Activated CD4-positive, alpha-beta T cell treated with anti-CD3 and anti-CD28 coated beads for 24 hours (primary cell): ENCODE data around the gene PTPN3.
"Not testable (repeated sequence)": the region's sequence is repeated elsewhere in the genome, so short reads cannot be mapped to it uniquely, and the experiment has no call there.

Experiments
- DNase-seq, 2 donors: peaks; one replicate each; pipeline ENCODE4 v3.0.0-alpha.2; 2020; ENCODE audit warnings: low read depth in 2 of 2

Gene PTPN3, protein sequence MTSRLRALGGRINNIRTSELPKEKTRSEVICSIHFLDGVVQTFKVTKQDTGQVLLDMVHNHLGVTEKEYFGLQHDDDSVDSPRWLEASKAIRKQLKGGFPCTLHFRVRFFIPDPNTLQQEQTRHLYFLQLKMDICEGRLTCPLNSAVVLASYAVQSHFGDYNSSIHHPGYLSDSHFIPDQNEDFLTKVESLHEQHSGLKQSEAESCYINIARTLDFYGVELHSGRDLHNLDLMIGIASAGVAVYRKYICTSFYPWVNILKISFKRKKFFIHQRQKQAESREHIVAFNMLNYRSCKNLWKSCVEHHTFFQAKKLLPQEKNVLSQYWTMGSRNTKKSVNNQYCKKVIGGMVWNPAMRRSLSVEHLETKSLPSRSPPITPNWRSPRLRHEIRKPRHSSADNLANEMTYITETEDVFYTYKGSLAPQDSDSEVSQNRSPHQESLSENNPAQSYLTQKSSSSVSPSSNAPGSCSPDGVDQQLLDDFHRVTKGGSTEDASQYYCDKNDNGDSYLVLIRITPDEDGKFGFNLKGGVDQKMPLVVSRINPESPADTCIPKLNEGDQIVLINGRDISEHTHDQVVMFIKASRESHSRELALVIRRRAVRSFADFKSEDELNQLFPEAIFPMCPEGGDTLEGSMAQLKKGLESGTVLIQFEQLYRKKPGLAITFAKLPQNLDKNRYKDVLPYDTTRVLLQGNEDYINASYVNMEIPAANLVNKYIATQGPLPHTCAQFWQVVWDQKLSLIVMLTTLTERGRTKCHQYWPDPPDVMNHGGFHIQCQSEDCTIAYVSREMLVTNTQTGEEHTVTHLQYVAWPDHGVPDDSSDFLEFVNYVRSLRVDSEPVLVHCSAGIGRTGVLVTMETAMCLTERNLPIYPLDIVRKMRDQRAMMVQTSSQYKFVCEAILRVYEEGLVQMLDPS

DNA sequence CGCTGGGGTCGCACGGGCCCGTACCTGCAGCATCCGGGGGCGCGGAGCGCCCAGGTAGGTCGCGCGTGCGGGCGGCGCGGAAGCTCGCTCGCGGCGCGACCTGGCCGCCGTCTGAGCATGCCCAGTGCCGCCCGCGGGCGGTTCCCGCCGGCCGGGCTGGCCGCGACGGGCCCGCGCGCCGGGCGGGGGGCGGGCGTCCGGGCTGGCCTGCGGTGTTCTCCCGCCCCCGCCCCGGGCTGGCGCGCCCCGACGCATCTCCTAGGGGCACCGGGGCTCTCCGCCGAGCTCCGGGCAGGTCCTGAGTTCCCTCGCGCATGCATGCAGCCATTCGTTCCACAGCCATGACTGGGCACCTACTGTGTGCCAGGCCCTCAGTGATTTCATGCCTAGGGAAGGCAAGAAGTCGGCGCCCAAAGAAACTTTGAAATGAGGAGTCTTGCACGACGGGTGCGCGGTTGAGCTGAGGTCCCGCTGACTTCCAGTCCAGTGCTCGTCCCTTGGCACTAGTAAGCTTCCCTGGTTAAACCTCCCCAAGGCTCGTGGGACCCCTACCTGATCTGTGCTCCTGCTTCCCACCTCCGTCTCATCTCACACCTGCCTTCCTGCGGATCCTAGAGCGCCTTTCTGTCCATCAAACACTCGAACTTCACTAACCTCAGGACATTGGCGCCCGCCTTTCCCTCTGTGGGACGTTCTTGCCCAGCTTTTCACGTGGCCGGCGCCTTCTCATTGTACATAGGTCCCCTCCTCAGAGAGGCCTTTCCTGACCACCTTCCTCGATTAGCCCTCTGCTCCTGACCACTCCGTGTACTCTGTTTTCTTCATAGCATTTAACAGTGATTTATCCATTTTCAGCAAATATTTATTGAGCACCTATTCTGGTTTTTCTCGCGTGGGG, at the start of gene PTPN3:
PTPN3 (minus strand) TSS at position 113 of the 898 bp plus-strand sequence. CDS start 34,873 bp downstream, outside the sequence.
- no peak for DNase-seq

GRCh38 chr9:109544954-109545353, 46.8 kb upstream of the PTPN3 start:
- DNase-seq = not testable (repeated sequence)

- no peak for DNase-seq
Observed at GRCh38 chr9:109542922-109543321, 44.8 kb upstream of the PTPN3 start.

DNA sequence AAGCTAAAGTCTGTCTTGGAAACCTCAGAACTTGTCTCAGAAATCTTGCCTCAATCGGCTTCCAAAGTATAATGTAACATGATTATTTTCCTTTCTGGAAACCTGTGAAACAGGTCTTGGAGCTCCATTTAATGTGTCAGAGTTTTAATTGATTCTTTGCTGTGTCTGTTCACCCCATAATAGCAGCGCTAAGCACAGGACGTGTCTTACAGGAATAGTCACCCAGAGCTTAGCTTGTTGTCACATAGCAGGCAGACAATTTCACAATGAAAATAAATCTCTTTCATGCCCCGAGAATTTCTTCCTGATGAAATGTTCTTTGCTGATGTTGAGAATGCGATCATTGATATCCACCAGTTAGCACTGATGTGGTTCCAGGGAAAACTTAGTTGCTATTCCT, 40.2 kb upstream of the PTPN3 start:
- DNase-seq = no peak

GRCh38 chr9:109537288-109537687, 39.2 kb upstream of the PTPN3 start:
- DNase-seq = no peak

GRCh38 chr9:109536859-109537258, 38.8 kb upstream of the PTPN3 start:
- no peak for DNase-seq

DNA sequence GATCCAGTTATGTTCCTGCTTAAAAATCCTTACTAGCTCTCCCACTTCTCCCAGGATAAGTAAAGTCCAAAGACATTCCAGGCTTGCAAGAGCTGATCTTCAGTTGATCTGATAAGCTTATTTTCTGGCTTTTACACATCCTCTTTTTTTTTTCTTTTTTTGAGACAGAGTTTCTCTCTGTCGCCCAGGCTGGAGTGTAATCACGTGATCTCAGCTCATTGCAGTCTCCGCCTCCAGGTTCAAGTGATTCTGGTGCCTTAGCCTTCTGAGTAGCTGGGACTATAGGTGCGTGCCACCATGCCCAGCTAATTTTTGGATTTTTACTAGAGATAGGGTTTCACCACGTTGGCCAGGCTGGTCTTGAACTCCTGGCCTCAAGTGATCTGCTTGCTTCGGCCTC, 37.3 kb upstream of the PTPN3 start:
- no peak for DNase-seq

- DNase-seq = no peak
Observed at GRCh38 chr9:109534151-109534550, 36.0 kb upstream of the PTPN3 start.

- not testable (repeated sequence) for DNase-seq
Observed at GRCh38 chr9:109532652-109533051, 34.5 kb upstream of the PTPN3 start.

GRCh38 chr9:109522106-109522505, 24.0 kb upstream of the PTPN3 start:
- DNase-seq = no peak

GRCh38 chr9:109520475-109521132, 22.5 kb upstream of the PTPN3 start:
- DNase-seq = peak in 1 of 2 donors; percentile 27

GRCh38 chr9:109519366-109519765, 21.3 kb upstream of the PTPN3 start:
- no peak for DNase-seq

GRCh38 chr9:109518621-109519335, 20.7 kb upstream of the PTPN3 start:
- DNase-seq = no peak

DNA sequence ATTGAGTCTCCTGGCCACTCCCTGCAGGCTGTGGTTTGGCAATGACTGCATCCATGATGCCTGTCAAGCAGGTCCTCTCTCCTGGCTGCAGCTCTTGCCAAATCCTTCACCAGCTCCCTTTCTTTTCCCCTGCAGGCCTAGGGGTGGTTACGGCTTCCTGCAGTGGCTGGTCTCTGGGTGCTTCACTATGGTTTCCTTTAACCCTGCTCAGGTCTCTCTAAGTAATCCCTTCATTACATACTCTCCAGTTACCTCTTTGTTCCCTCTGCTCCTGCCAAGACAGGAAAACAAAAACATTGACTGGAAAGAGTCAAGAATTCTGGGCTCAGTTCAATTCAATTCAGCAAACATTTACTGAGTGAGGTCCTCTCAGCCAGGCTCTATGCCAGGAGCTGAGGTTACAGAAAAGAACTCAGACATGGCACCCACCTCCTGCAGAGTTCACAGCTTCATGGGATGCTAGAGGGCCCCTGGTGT, 19.8 kb upstream of the PTPN3 start:
- no peak for DNase-seq

- no peak for DNase-seq
Observed at GRCh38 chr9:109513871-109514270, 15.8 kb upstream of the PTPN3 start.

DNA sequence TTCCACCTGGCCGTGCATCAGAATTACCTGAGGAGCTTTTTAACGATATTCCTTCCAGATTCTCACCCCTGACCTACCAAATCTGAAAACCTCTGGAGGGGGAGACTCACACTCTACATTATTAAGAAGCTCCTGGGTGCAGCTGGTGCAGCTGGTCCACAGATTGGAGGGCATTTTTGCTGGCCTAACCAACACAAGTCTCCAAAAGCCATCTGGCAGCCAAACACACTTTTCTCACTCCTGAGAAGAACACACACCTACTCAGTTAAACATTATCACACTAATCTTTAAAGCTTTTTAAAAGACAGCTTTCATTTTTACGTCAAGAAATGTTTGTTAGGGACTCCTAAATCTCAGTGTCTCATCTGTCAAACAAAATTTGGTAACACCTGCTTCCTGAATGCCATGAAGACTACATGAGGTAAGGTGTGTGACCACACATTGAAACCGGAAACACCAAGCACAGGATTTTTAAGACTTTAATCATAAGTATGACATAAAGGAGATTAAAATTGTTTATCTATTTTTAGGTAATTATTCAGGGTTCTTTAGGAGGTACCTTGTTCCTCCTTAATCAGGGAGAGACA, 14.2 kb upstream of the PTPN3 start:
- DNase-seq = no peak

DNA sequence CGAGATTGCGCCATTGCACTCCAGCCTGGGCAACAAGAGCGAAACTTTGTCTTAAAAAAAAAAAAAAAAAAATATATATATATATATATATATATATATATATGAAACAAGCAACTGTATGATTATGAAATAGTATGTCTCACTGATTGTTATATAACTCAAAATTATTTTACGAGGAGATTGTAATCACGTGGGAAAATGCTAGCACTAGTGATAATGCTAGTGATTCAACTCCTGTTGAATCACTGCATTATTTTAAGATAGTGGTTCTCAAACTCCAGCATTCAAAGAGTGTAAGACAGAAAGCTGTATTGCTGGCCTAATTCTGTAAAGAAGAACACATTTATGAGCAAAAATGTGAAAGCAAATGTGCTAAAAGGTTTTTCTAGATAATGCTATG, 12.4 kb upstream of the PTPN3 start:
- no peak for DNase-seq

- DNase-seq = not testable (repeated sequence)
Observed at GRCh38 chr9:109510042-109510441, 11.9 kb upstream of the PTPN3 start.

DNA sequence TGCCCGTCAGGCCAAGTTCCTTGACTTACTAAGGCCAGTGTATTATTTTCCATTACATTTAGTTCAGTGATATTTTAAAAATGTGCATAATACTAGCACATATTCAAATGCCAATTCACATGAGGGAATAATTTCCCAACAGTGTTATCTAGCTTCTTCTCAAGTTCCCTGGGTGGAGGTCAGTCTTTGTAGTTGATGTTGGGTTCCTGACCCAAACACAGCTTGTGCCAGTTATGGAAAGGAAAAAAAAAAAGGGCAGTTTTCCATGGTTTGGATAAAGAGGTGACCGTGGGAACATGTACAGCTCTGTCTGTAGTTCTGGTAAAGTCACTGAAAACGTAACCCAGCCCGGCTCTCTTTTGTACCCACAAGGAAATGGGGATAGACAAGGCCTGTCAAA, 11.5 kb upstream of the PTPN3 start:
- no peak for DNase-seq

GRCh38 chr9:109507421-109507838, 9.3 kb upstream of the PTPN3 start:
- DNase-seq = no peak
